Subcutaneous abdominal adipose tissue (tissue), 5 donors: ENCODE measurements around the gene SMIM23.

Experiments used
- H3K27ac ChIP-seq: one replicate; pipeline ENCODE4 v1.7.0; 2013; ENCODE audit warnings: low read depth, mild to moderate bottlenecking, inconsistent platforms, low read length, moderate library complexity
- H3K27me3 ChIP-seq, 5 donors: one replicate each; pipeline ENCODE4 v1.7.0; 2013; ENCODE audit warnings: low read length in 5 of 5, inconsistent platforms in 1 of 5; ENCODE audit not compliant: control insufficient read depth in 5 of 5, insufficient read depth in 4 of 5
- H3K36me3 ChIP-seq, 5 donors: one replicate each; pipeline ENCODE4 v1.7.0; 2013; ENCODE audit warnings: low read length in 5 of 5; ENCODE audit not compliant: control insufficient read depth in 5 of 5, insufficient read depth in 5 of 5
- H3K4me1 ChIP-seq, 5 donors: one replicate each; pipeline ENCODE4 v1.7.0; 2013; ENCODE audit warnings: low read length in 5 of 5, mild to moderate bottlenecking in 3 of 5, moderate library complexity in 1 of 5; ENCODE audit not compliant: control insufficient read depth in 5 of 5, insufficient read depth in 5 of 5
- H3K4me3 ChIP-seq, 5 donors: one replicate each; pipeline ENCODE4 v1.7.0; 2013; ENCODE audit warnings: low read length in 5 of 5, low read depth in 1 of 5
- H3K9ac ChIP-seq, 5 donors: one replicate each; pipeline ENCODE4 v1.7.0; 2013; ENCODE audit warnings: low read length in 5 of 5, mild to moderate bottlenecking in 4 of 5, moderate library complexity in 3 of 5
- H3K9me3 ChIP-seq, 5 donors: one replicate each; pipeline ENCODE4 v1.7.0; 2013; ENCODE audit warnings: low read length in 5 of 5; ENCODE audit not compliant: control insufficient read depth in 5 of 5
- donor health status: healthy.
- donor health status: healthy.
- donor health status: healthy.
- donor health status: healthy.
- donor health status: healthy.

Gene SMIM23

GRCh38 chr5:171785517-171785916, at the start of gene SMIM23:
SMIM23 (plus strand) TSS chr5:171785817; CDS start chr5:171785872, 55 bp downstream.
- no peaks in the 10 kb centered on the region for H3K4me1 ChIP-seq
- no peaks in the 10 kb centered on the region for H3K36me3 ChIP-seq
- peaks cover 0 to 4% (median 0%) of the 10 kb centered on the region in 5 donors for H3K27me3 ChIP-seq
- H3K4me3 ChIP-seq = no peak within 1 kb of the TSS
- no peaks in the 10 kb centered on the region for H3K9me3 ChIP-seq
- H3K9ac ChIP-seq = no peak within 1 kb of the TSS
- no peak within 1 kb of the TSS for H3K27ac ChIP-seq

- Histone ChIP-seq H3K4me3 (peak overlapping the region in 1 of 5 donors; percentile 40), H3K9ac (no peak overlapping the region), H3K9me3 (no peaks in the 10 kb centered on the region), H3K36me3 (no peaks in the 10 kb centered on the region), H3K27me3 (no peaks in the 10 kb centered on the region), H3K27ac (peak overlapping the region; percentile 67), H3K4me1 (peaks cover 3 to 29% (median 21%) of the 10 kb centered on the region in 5 donors)
Measured at GRCh38 chr5:171736976-171737891, 48.4 kb upstream of the SMIM23 start.

- H3K27me3 ChIP-seq = no peaks in the 10 kb centered on the region
- H3K4me1 ChIP-seq = peaks cover 3 to 29% (median 21%) of the 10 kb centered on the region in 5 donors
- H3K9me3 ChIP-seq = no peaks in the 10 kb centered on the region
- no peak overlapping the region for H3K27ac ChIP-seq
- no peaks in the 10 kb centered on the region for H3K36me3 ChIP-seq
- H3K9ac ChIP-seq = no peak overlapping the region
- H3K4me3 ChIP-seq = no peak overlapping the region
Measured at GRCh38 chr5:171738501-171738900, 47.1 kb upstream of the SMIM23 start.

- no peak overlapping the region for H3K4me3 ChIP-seq
- no peak overlapping the region for H3K9ac ChIP-seq
- H3K27ac ChIP-seq = no peak overlapping the region
- H3K27me3 ChIP-seq = no peaks in the 10 kb centered on the region
- H3K36me3 ChIP-seq = no peaks in the 10 kb centered on the region
- H3K4me1 ChIP-seq = peaks cover 3 to 29% (median 21%) of the 10 kb centered on the region in 5 donors
- H3K9me3 ChIP-seq = no peaks in the 10 kb centered on the region
Measured at GRCh38 chr5:171739271-171739670, 46.3 kb upstream of the SMIM23 start.

- Histone ChIP-seq H3K27me3 (no peaks in the 10 kb centered on the region), H3K36me3 (no peaks in the 10 kb centered on the region), H3K9me3 (no peaks in the 10 kb centered on the region), H3K9ac (no peak overlapping the region), H3K27ac (no peak overlapping the region), H3K4me3 (no peak overlapping the region), H3K4me1 (peaks cover 0 to 4% (median 3%) of the 10 kb centered on the region in 5 donors)
Measured at GRCh38 chr5:171743436-171744076, 42.1 kb upstream of the SMIM23 start.

GRCh38 chr5:171744264-171744663, 41.4 kb upstream of the SMIM23 start:
- no peaks in the 10 kb centered on the region for H3K36me3 ChIP-seq
- no peaks in the 10 kb centered on the region for H3K9me3 ChIP-seq
- H3K9ac ChIP-seq = no peak overlapping the region
- H3K27ac ChIP-seq = no peak overlapping the region
- no peaks in the 10 kb centered on the region for H3K27me3 ChIP-seq
- H3K4me1 ChIP-seq = peaks cover 4 to 11% (median 10%) of the 10 kb centered on the region in 5 donors
- H3K4me3 ChIP-seq = no peak overlapping the region

- Histone ChIP-seq H3K4me3 (no peak overlapping the region), H3K9me3 (no peaks in the 10 kb centered on the region), H3K9ac (no peak overlapping the region), H3K4me1 (peaks cover 5 to 18% (median 16%) of the 10 kb centered on the region in 5 donors), H3K36me3 (no peaks in the 10 kb centered on the region), H3K27me3 (no peaks in the 10 kb centered on the region), H3K27ac (no peak overlapping the region)
Measured at GRCh38 chr5:171744882-171745281, 40.7 kb upstream of the SMIM23 start.

GRCh38 chr5:171745602-171746001, 40.0 kb upstream of the SMIM23 start:
- H3K27ac ChIP-seq = no peak overlapping the region
- no peaks in the 10 kb centered on the region for H3K36me3 ChIP-seq
- H3K9me3 ChIP-seq = no peaks in the 10 kb centered on the region
- no peaks in the 10 kb centered on the region for H3K27me3 ChIP-seq
- no peak overlapping the region for H3K4me3 ChIP-seq
- H3K4me1 ChIP-seq = peaks cover 8 to 25% (median 23%) of the 10 kb centered on the region in 5 donors
- H3K9ac ChIP-seq = no peak overlapping the region

- H3K9ac ChIP-seq = no peak overlapping the region
- H3K27ac ChIP-seq = no peak overlapping the region
- H3K4me3 ChIP-seq = no peak overlapping the region
- H3K36me3 ChIP-seq = no peaks in the 10 kb centered on the region
- H3K4me1 ChIP-seq = peaks cover 12 to 35% (median 29%) of the 10 kb centered on the region in 5 donors
- no peaks in the 10 kb centered on the region for H3K27me3 ChIP-seq
- H3K9me3 ChIP-seq = no peaks in the 10 kb centered on the region
Measured at GRCh38 chr5:171747061-171747859, 38.4 kb upstream of the SMIM23 start.
